Mesendoderm (in vitro differentiated cells): ENCODE data around the gene MED8.

Experiments used
- DNase-seq: peaks from one replicate; pipeline ENCODE4 v3.0.0; 2013
- H2AK5ac ChIP-seq: 2 replicates; pipeline ENCODE4 v1.6.1; 2013; ENCODE audit warnings: low read length, inconsistent platforms
- H2BK120ac ChIP-seq: 2 replicates; pipeline ENCODE4 v1.6.1; 2013; ENCODE audit warnings: low read depth, mild to moderate bottlenecking, low read length, moderate library complexity, mixed read lengths
- H2BK15ac ChIP-seq: replicated peaks from 2 replicates; pipeline ENCODE4 v1.6.1; 2013; ENCODE audit warnings: low read depth, mild to moderate bottlenecking, moderate library complexity
- H2BK5ac ChIP-seq: 2 replicates; pipeline ENCODE4 v1.6.1; 2013; ENCODE audit warnings: low read length, inconsistent platforms
- H3K18ac ChIP-seq: 2 replicates; pipeline ENCODE4 v1.6.1; 2013; ENCODE audit warnings: mild to moderate bottlenecking, low read length, mixed read lengths
- H3K23ac ChIP-seq: one replicate; pipeline ENCODE4 v1.6.1; 2013; ENCODE audit warnings: low read length
- H3K27ac ChIP-seq: 2 replicates; pipeline ENCODE4 v1.5.1; 2013; ENCODE audit warnings: low read depth, mild to moderate bottlenecking, inconsistent platforms, low read length, moderate library complexity
- H3K27me3 ChIP-seq: 2 replicates; pipeline ENCODE4 v1.6.1; 2013; ENCODE audit warnings: low read length, control low read depth, mild to moderate bottlenecking, inconsistent platforms; ENCODE audit not compliant: insufficient read depth, poor library complexity
- H3K36me3 ChIP-seq: 2 replicates; pipeline ENCODE4 v1.6.1; 2013; ENCODE audit warnings: low read length, inconsistent platforms; ENCODE audit not compliant: control insufficient read depth, insufficient read depth
- H3K4ac ChIP-seq: one replicate; pipeline ENCODE4 v1.6.1; 2013; ENCODE audit warnings: low read depth, mild to moderate bottlenecking, low read length, moderate library complexity
- H3K4me1 ChIP-seq: 2 replicates; pipeline ENCODE4 v1.6.1; 2013; ENCODE audit warnings: low read depth, low read length, inconsistent platforms; ENCODE audit not compliant: control insufficient read depth
- H3K4me2 ChIP-seq: 2 replicates; pipeline ENCODE4 v1.6.1; 2013; ENCODE audit warnings: low read length
- H3K4me3 ChIP-seq: 2 replicates; pipeline ENCODE4 v1.5.1; 2013; ENCODE audit warnings: mild to moderate bottlenecking, low read length
- H3K56ac ChIP-seq: one replicate; pipeline ENCODE4 v1.6.1; 2013; ENCODE audit warnings: low read length
- H3K79me1 ChIP-seq: 2 replicates; pipeline ENCODE4 v1.6.1; 2013; ENCODE audit warnings: low read length, inconsistent platforms
- H3K79me2 ChIP-seq: 2 replicates; pipeline ENCODE4 v1.6.1; 2013; ENCODE audit warnings: mild to moderate bottlenecking, low read length; ENCODE audit not compliant: control insufficient read depth, insufficient read depth
- H3K9ac ChIP-seq: 2 replicates; pipeline ENCODE4 v1.6.1; 2013; ENCODE audit warnings: low read length, inconsistent platforms
- H4K5ac ChIP-seq: one replicate; pipeline ENCODE4 v1.6.1; 2013; ENCODE audit warnings: low read length
- H4K8ac ChIP-seq: one replicate; pipeline ENCODE4 v1.6.1; 2013; ENCODE audit warnings: low read depth, mild to moderate bottlenecking, control low read depth, low read length, moderate library complexity
- WGBS: extraction: QIAGEN DNeasy Blood & Tissue Kit; methylation state at CpG from one replicate; pipeline ENCODE4 v1.1.7; 2013; ENCODE audit warnings: low lambda C conversion rate, missing lambda C conversion rate; ENCODE audit not compliant: insufficient coverage; ENCODE audit errors: extremely low coverage; 5-methylcytosine and 5-hydroxymethylcytosine counted together

MED8 gene

GRCh38 chr1:43358746-43359693, 30.6 kb downstream of the MED8 start, which contains the start of gene CDC20:
Gene CDC20, plus strand, starts transcription at chr1:43358981. Its CDS starts 235 bp downstream, at chr1:43359216.
- Histone ChIP-seq H3K56ac (peak within 1 kb of the TSS; percentile 96), H3K27me3 (no peaks in the 10 kb centered on the region), H3K18ac (peak within 1 kb of the TSS; percentile 88), H4K5ac (no peak within 1 kb of the TSS), H2BK120ac (no peak within 1 kb of the TSS), H3K36me3 (peaks cover 23% of the 10 kb centered on the region), H3K9ac (peak within 1 kb of the TSS; percentile 95), H2BK5ac (peak within 1 kb of the TSS; percentile 66), H4K8ac (peak within 1 kb of the TSS; percentile 7), H3K27ac (peak within 1 kb of the TSS; percentile 80), H3K4me1 (peaks cover 13% of the 10 kb centered on the region), H3K79me2 (peaks cover 26% of the 10 kb centered on the region), H2BK15ac (no peak within 1 kb of the TSS), H3K23ac (peak within 1 kb of the TSS; percentile 7), H3K4me3 (peak within 1 kb of the TSS; percentile 92), H3K4ac (peak within 1 kb of the TSS; percentile 74), H3K4me2 (peak within 1 kb of the TSS; percentile 26), H2AK5ac (peak within 1 kb of the TSS; percentile 54), H3K79me1 (peaks cover 20% of the 10 kb centered on the region)
- DNase-seq = peak; percentile 99
- no CpG with 5 or more reads among the region's 59 CpGs for WGBS

- H3K4ac ChIP-seq = peak overlapping the region; percentile 74
- H4K8ac ChIP-seq = peak overlapping the region; percentile 7
- H3K79me2 ChIP-seq = peaks cover 26% of the 10 kb centered on the region
- peaks cover 20% of the 10 kb centered on the region for H3K79me1 ChIP-seq
- peak overlapping the region; percentile 26 for H2BK5ac ChIP-seq
- peak overlapping the region; percentile 74 for H3K9ac ChIP-seq
- peak overlapping the region; percentile 80 for H3K27ac ChIP-seq
- no peak overlapping the region for H4K5ac ChIP-seq
- H3K23ac ChIP-seq = peak overlapping the region; percentile 7
- peak overlapping the region; percentile 10 for H3K4me2 ChIP-seq
- H3K27me3 ChIP-seq = no peaks in the 10 kb centered on the region
- peak overlapping the region; percentile 54 for H2AK5ac ChIP-seq
- H3K4me1 ChIP-seq = peaks cover 13% of the 10 kb centered on the region
- peaks cover 18% of the 10 kb centered on the region for H3K36me3 ChIP-seq
- H3K18ac ChIP-seq = peak overlapping the region; percentile 88
- no CpG with 5 or more reads among the region's 33 CpGs for WGBS
- H3K4me3 ChIP-seq = peak overlapping the region; percentile 42
- DNase-seq = peak; percentile 89
- no peak overlapping the region for H2BK15ac ChIP-seq
- H3K56ac ChIP-seq = peak overlapping the region; percentile 85
- no peak overlapping the region for H2BK120ac ChIP-seq
These were observed 31.4 kb downstream of the MED8 start for GRCh38 chr1:43358121-43358745.

- no peak overlapping the region for H4K8ac ChIP-seq
- H3K27me3 ChIP-seq = no peaks in the 10 kb centered on the region
- no peak overlapping the region for H2BK15ac ChIP-seq
- no peak overlapping the region for H3K9ac ChIP-seq
- no peak overlapping the region for H4K5ac ChIP-seq
- no peak overlapping the region for H3K23ac ChIP-seq
- H3K4me1 ChIP-seq = peaks cover 13% of the 10 kb centered on the region
- H3K27ac ChIP-seq = no peak overlapping the region
- no peak overlapping the region for H2BK120ac ChIP-seq
- WGBS = no CpG with 5 or more reads among the region's 4 CpGs
- no peak overlapping the region for H3K4me2 ChIP-seq
- H2AK5ac ChIP-seq = no peak overlapping the region
- peaks cover 14% of the 10 kb centered on the region for H3K36me3 ChIP-seq
- H3K4me3 ChIP-seq = no peak overlapping the region
- DNase-seq = no peak
- peaks cover 20% of the 10 kb centered on the region for H3K79me1 ChIP-seq
- H3K18ac ChIP-seq = no peak overlapping the region
- H3K56ac ChIP-seq = no peak overlapping the region
- H3K79me2 ChIP-seq = peaks cover 26% of the 10 kb centered on the region
- no peak overlapping the region for H3K4ac ChIP-seq
- no peak overlapping the region for H2BK5ac ChIP-seq
These were observed 32.3 kb downstream of the MED8 start for GRCh38 chr1:43357251-43357650.

- no peak overlapping the region for H3K18ac ChIP-seq
- H3K4me2 ChIP-seq = no peak overlapping the region
- H3K4ac ChIP-seq = no peak overlapping the region
- no CpG with 5 or more reads among the region's 2 CpGs for WGBS
- no peaks in the 10 kb centered on the region for H3K27me3 ChIP-seq
- peaks cover 2% of the 10 kb centered on the region for H3K79me1 ChIP-seq
- no peak overlapping the region for H3K9ac ChIP-seq
- DNase-seq = no peak
- H3K23ac ChIP-seq = no peak overlapping the region
- H3K56ac ChIP-seq = no peak overlapping the region
- peaks cover 3% of the 10 kb centered on the region for H3K4me1 ChIP-seq
- peaks cover 10% of the 10 kb centered on the region for H3K79me2 ChIP-seq
- H4K5ac ChIP-seq = no peak overlapping the region
- no peak overlapping the region for H2AK5ac ChIP-seq
- no peak overlapping the region for H2BK5ac ChIP-seq
- H3K27ac ChIP-seq = no peak overlapping the region
- H4K8ac ChIP-seq = no peak overlapping the region
- no peak overlapping the region for H2BK120ac ChIP-seq
- H3K4me3 ChIP-seq = no peak overlapping the region
- H2BK15ac ChIP-seq = no peak overlapping the region
- H3K36me3 ChIP-seq = no peaks in the 10 kb centered on the region
These were observed 34.7 kb downstream of the MED8 start for GRCh38 chr1:43354936-43355335.

GRCh38 chr1:43354471-43354870, 35.1 kb downstream of the MED8 start:
- Histone ChIP-seq H4K8ac (no peak overlapping the region), H3K18ac (no peak overlapping the region), H3K79me1 (peaks cover 2% of the 10 kb centered on the region), H2BK5ac (no peak overlapping the region), H3K79me2 (peaks cover 6% of the 10 kb centered on the region), H3K4me3 (no peak overlapping the region), H4K5ac (no peak overlapping the region), H3K27me3 (no peaks in the 10 kb centered on the region), H3K4me1 (peaks cover 5% of the 10 kb centered on the region), H2BK15ac (no peak overlapping the region), H2BK120ac (no peak overlapping the region), H3K56ac (no peak overlapping the region), H2AK5ac (no peak overlapping the region), H3K4ac (no peak overlapping the region), H3K9ac (no peak overlapping the region), H3K36me3 (no peaks in the 10 kb centered on the region), H3K4me2 (no peak overlapping the region), H3K27ac (no peak overlapping the region), H3K23ac (no peak overlapping the region)
- WGBS = no CpG with 5 or more reads among the region's 2 CpGs
- DNase-seq = no peak
